Medulla oblongata (tissue), 1 donor: Measurements from ENCODE around the gene KIF5A.

Source experiments
- DNase-seq: peaks from one replicate; pipeline ENCODE4 v3.0.0-alpha.2; 2015; ENCODE audit errors: extremely low spot score

The KIF5A gene

DNA sequence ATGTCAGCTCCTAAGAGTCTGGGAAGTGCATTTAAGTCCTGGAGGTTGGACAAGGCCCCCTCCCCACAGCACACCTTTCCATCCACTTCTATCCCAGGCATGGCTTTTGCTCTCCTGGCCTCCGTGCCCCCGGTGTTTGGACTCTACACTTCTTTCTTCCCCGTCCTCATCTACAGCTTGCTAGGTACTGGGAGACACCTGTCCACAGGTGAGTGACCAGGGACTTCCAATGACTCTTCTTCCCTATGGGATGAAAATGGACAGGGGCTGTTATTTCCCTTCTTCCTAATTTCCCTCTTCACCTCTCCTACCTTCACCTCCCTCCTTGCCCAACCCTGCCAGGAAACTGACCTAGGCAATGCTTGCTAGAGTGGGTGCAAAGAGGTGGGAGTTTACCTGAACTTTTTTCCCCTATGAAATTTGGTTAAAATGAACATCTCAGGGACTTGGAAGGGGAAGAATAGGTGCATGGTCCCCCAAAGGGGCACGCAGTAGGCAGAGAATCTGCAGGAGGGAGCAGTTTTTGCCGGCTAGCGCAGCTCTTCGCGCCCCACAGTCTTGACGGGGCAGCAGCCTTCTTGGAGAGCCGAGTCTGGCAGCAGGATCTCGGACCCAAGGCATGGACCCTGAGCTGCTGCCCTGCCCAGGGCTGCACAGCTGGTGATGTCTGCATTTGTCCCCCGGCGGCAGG is 70.5 kb downstream of the KIF5A start:
- no peak for DNase-seq

DNA sequence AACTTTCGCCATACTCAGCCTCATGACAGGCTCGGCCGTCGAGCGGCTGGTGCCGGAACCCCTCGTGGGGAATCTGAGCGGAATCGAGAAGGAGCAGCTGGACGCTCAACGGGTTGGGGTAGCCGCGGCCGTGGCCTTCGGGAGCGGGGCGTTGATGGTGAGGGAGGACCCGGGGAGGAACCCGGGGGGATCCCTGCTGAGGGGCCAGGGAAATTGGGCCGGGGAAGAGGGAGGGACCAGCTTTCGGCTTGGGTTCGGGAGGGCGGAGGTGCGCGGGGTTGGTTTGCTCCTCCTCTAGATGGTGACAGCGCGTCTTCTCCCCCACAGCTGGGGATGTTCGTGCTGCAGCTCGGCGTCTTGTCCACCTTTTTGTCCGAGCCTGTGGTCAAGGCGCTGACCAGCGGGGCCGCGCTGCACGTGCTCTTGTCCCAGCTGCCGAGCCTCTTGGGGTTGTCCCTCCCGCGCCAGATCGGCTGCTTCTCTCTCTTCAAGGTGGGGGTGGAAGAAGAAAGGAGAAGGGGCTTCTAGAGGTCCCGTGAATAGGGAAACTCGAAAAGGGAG is 71.2 kb downstream of the KIF5A start:
- DNase-seq = no peak

DNA sequence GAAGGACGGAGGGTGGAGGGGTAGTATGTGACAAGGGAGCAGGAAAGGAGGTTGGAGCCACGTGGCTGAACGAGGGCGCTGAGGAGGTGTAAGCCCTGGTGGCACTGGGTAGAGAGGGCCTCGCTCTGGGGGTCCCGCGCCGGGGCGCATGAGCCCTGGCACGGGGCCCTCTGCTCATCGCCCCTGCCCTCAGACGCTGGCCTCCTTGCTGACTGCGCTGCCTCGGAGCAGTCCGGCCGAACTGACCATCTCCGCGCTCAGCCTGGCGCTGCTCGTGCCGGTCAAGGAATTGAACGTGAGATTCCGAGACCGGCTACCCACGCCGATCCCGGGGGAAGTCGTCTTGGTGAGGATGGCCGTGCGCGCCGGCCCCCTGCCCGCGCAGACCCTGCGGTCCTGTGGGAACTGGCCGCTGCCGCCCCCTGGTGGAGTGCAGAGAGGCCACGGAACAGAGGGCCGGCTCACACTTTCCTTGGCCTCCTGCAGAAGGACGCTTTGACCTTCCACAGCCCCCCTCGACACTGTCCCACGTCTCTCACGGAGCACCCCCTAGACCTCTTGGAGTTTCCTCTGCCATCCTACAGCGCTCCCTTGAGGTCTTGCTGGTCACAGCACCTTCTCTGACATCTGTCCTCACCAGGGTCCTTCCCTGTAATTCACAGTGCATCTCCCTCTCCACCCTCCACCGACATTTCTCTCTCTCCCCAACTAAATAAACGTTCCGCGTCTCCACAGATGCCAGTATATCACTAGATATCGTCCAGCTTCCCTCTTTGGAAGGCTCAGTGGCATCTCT is 71.9 kb downstream of the KIF5A start:
- DNase-seq = peak; percentile 32

DNA sequence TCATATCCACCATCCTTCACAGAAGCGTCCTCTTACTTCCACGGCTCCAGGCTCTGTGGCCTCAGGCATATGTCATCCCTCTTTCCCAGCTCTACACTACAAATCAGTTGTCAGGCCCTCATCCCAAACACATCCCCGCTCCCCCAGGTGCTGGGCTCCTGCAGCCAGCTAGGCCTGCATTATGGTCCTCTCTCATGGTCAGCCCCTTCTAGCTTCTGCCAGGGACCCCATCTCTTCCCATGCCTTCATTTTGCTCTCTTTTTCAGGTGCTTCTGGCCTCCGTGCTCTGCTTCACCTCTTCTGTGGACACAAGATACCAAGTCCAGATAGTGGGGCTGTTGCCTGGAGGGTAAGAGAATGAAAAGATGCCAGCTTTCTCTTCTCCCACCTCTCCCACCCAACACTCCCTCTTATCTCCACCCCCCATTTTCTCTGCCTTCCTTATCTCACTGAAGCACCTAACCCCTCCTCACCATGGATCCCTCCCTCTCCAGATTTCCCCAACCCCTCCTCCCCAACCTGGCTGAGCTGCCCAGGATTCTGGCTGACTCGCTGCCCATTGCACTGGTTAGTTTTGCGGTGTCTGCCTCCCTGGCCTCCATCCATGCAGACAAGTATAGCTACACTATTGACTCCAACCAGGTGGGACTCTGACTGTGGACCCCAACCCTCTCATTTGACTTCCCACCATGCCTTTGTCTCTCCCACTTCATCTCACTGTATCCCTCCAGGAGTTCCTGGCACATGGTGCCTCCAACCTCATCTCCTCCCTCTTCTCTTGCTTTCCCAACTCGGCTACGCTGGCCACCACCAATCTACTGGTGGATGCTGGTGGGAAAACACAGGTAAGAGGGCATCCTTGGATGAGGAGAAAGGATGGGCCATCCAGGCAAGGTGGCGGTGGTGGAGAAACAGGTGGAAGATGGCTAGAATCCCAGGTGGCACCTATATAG is 72.7 kb downstream of the KIF5A start:
- no peak for DNase-seq

DNA sequence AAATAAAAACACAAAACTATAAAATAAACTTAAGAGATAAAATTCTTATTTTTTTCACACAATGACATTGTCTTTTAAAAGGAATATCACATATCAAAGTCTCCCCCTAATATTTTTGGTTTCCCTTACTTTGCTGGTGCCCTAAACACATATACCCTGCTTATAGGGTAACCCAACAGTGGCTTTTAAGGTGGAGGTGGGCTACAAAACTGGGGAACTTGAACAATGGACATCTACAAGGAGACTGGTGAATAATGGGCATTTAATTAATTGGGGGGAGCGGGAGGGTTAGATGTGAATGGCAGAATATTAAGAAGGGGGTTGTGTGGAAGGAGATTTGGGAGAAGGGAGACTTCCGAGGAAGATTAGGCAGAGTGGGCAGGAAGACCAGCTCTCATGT is 73.5 kb downstream of the KIF5A start:
- DNase-seq = no peak

DNA sequence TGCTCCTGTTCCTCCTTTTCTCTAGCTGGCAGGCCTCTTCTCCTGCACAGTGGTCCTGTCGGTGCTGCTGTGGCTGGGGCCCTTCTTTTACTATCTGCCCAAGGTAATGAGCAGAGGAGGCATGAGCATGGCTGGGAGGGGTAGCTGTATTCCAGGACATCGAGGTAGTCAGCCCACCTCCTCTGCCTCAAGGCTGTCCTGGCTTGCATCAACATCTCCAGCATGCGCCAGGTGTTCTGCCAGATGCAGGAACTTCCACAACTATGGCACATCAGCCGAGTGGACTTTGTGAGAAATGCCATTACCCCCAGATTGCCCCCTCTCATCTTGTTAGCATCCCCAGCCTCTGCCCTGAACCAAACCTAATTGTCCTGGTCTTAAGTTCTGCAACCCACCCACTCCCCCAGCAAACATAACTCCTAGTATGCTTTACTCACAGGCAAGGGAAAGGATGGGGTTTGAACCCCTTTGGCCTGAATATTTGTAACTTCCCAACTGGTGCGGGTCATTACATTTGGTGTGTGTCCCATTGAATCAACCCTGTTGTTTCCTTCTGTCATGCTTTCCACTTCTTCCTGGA is 74.1 kb downstream of the KIF5A start:
- DNase-seq = no peak

DNA sequence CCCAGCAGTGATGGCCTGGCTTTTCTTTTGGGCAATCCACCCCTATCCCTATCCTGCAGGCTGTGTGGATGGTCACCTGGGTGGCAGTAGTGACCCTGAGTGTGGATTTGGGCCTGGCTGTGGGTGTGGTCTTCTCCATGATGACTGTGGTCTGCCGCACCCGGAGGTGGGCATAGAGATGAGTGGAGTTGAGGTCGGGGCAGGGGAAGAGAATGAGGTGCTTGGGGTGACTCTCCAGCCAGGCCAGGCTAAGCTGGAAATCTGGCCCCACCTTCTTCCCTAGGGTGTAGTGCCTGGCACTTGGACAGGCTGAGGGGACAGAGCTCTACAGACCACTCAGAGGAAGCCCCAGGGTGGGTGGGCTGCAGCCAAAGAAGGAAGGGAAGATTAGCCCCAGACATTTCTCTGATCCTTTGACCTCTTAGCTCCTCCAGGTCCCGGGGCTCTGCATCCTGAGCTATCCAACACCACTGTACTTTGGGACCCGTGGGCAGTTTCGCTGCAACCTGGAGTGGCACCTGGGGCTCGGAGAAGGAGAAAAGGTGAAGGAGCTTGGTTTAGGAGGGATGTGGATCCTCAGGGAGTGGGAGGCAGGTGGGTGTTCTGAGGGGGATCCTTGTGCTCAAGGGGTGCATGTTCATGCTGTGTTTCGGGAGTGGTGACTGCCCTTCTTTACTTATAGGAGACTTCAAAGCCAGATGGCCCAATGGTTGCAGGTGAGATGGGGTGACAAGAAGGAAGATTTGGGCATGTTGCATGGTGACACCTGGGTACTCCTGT is 74.8 kb downstream of the KIF5A start:
- DNase-seq = no peak

DNA sequence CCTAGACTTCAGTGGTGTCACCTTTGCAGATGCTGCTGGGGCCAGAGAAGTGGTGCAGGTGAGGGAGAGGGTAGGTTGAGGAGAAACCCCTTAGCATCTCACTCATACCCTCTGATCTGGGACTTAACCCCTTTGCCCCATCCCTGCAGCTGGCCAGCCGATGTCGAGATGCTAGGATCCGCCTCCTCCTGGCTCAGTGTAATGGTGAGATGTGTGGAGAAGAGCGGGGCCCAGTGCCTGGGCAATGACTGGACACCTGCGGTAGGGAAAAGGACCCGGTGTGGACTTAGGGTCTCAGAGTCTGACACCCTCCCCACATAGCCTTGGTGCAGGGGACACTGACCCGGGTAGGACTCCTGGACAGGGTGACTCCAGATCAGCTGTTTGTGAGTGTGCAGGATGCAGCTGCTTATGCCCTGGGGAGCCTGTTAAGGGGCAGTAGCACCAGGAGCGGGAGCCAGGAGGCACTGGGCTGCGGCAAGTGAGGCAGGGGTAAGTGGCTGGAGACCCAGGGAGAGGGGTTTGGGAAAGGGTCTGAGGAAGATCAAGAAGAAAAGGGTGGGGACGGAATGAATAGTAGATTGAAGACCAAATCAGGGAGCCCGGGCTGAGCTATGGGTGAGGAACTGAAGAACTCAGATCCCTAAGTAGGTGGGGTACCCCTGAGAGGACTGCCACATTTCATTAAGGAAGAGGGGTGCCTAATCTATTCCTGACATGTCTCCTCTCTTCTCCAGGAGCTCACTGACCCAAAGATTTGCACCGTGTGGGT is 75.6 kb downstream of the KIF5A start:
- no peak for DNase-seq

DNA sequence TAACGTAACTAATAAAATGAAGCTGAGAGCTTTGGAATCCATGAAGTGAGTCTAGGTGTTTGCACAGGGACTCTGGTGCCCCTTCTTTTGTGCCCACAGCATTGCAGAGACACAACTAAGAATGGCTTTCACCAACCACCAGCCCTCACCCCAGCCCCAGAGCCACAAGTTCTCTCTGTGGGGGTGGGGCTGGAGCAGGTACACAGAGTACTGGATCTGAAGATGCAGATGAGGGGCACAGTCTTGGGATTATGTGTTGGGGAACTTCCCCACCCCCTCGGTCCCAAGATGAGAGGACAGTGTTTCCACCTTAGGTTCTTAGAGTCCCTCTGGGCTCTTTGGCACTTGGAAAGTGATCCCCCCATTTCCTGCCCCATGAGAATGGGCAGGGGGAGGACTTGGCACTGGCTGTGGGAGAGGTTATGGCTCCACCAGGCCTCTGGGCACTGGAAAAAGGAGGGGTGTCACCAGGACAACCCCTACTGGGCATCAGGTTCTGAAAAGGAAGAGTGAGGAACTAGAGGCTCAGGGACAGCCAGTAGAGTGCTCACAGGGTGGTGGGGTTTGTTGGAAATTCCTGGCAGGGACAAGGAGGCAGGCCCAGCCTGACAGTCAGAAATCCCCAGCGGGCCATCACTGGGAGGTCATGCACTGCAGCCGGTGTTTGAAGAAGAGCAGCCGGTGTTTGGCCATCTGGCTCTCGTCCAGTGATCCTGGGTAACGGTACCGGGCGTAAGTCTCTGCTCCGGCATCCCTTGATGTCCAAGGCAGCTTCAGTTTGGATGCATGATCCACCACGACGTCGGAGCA is 76.5 kb downstream of the KIF5A start:
- no peak for DNase-seq

DNA sequence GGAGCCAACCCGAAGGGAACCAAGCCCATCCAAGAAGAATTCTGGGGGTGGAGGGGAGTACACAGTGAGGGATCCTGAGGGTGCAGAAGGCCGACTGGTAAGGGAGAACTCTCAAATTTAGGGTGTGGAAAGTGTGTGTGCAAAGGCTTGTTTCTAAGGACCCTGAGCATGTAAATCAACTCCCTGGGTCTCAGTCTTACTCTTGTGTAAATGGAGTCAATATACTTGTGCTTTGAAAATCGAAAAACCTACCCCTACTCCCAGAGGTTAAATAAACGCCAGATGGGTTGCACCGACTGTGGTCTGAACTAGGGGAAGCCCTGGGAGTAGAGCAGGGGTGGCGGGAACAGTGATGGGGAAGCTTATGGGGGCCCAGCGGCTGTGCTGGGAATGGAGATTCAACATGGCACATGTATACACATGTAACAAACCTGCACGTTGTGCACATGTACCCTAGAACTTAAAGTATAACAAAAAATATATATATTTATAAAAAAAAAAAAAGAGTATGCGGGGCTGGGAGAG is 77.1 kb downstream of the KIF5A start:
- no peak for DNase-seq

DNA sequence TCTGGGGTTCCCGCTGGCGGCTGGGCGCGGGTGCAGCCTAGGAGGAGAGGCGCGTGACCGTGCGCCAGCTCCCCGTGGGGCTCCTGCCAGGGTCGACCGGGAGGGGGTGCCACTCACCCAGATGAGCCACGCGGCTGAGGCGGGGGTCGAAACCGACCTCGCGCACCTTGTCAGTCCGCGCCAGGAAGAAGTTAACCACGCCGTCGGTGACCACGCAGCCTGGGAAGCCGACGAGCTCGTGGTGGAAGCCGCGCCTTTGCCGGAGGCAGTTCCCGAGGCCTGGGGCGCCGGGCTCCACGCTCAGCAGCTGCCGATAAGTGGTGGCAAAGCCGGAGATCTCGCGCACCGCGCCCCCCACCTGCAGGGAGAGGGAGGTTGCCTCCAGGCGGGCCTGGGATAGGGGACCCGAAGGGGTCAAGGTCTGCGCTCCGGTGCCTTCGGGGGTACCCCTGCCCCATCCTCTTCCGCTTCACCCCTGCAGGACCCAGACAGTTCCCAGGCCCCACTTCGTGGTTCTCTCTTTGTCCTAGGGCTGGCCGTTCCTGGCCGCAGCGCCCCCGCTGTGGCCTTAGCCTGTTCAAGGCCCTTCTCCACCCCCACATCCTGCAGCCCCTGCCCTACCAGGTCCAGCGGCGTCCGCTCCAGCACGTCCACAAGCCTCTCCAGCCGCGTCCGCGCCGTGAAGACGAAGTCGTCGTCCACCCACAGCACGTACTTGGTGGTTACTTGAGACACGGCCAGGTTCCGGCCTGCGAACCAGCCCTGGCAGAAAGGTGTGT is 77.8 kb downstream of the KIF5A start:
- DNase-seq = no peak

DNA sequence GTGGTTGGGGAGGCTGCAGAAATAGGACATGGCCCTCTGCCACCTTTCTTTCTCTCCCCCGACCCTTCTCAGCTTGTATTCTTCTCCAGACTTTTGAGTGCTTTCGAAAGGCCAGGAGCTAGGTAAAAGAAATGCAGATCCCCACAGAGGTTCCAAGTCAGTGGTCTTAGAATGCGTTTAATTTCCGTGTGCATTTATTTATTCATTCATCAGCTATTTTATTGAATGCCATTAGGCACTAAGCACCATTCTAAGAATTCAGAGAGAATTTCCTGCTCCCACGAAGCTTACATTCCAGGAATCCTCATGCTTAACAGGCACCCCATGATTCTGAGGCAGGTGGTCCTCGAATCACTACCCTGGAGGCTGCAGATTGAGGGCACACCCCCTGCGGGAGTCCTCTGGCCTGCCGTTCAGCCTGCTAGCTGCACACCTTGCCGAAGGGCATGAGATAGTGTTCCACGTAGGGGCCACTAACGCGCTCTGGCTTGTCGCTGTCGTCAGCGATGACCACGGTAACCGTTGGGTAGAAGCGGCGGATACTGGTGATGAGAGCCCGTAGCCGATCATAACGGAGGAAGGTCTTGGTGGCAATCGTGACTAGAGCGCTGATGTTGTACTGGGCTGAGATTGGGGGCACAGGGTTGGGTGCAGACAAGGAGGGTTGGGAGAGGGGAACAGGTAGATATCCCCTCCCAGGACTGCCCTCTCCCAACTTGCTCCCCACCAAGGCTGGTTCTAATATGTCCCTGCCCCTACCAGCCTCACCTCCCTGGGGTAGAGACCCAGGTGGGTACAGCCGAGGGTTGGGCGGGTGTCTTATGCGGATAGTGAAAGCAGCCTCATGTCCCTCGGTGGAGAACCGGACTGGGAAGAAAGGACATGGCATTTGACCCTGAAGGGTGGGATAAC is 78.7 kb downstream of the KIF5A start:
- no peak for DNase-seq

DNA sequence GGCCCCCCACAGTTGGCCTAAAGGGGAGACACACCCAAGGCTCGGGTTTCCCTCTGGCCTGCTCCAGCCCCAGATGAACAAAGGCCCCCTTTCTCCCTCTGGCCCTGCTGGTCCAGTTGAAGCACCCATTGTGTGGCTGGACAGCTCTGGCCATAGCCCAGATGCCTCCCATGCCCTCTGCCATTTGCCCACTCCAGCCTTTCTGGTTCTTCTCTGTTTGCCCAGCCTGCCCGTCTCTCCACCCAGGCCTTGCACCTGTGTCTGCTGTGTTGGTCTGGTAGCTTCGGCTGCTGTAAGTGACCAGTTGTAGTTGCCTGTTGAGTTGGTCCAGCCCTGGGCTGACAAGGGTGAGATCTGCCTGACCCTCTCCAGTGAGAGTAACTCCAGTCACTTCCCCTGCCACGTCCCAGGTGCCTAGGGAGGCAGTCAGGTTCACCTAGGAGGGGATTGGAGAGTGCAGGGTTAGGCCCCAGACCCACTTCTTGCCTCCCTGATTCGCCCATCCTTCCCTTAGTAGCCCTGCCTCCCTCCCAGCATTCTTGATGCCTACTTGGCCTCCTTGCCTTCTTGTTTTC is 80.1 kb downstream of the KIF5A start:
- peak; percentile 85 for DNase-seq

DNA sequence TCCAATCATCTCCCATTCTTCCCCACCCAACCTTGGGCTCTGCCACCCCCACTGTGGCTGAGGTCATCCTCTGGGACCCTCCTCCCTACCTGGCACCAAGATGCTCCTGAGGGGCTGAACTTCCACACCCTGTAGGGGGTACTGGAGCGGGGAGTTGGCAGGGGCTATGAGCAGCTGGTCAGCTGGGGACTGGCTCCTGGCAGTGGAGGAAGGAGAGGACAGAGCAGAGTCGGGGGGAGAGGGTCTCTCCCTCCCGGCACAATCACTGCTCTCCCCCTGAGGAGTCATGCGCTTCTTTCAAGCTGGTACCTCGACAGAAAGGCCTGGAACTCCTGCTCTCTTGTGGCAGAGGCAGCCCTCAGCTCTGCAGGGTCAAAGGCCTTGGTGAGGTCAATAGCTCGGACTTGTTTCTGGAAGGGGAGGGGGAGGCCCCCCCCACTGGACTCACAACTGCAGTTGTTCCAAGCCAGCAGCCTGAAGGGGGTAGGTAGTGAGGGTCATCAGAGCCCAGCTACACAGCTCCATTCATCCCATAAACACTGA is 81.1 kb downstream of the KIF5A start:
- no peak for DNase-seq

DNA sequence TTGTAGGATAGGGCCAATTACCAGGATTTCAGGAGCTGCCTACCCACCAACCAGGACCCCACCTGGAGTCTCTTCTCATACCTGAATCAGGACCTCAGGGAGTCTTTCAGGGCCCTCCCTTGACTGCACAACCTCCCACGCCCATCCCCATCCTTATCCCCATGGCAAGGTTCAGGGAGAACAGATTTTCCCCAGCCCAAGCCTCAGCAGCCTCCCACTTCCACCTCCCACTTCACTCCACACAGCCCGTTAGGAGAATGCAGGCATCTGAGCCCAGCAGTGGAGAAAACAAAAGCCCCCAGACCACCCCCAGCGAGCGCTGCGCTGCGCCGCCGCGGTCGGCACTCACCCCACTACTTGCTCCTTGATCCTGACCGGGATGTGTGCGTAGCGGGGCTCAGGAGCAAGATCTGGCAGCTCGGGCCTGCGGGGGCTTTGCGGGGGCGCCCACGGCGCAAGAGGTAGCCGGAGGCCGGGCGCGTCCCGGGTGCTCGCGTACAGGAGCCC is 81.8 kb downstream of the KIF5A start:
- DNase-seq = no peak
